GM19324 (cell line): Measurements from ENCODE around the gene BSND.
"Not testable (repeated sequence)": the region's sequence is repeated elsewhere in the genome, so short reads cannot be mapped to it uniquely, and the experiment has no call there.

Source experiments
- ATAC-seq: cut with Tn5 transposase; IDR thresholded peaks from one replicate; pipeline ENCODE4 v1.9.1; 2021; ENCODE audit warnings: mild to moderate bottlenecking, moderate library complexity; ENCODE audit not compliant: unreplicated experiment, low FRiP score

The BSND gene

DNA sequence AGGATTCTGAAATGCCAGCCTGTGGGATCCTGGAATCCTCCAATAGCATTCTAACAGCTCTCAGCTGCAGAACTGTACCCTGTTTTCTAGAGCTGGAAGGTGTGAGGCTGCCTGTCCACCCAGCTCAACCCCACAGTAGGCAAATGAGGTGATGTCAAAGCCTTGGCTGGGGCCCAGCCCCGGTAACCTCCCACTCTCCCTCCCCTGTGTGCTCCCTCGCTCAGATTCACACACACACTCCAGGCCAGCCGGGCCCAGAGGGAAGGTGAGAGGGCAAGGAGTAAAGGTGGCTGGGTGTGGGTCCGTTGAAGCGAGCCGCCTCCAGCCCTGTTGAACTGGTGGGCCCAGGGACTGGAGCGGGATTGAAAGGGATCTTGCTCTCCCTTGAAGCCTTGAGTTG is at the start of gene BSND:
Gene BSND (plus strand): TSS at position 257 of the 400 bp plus-strand sequence. CDS start 254 bp downstream, outside the sequence.
- peak; percentile 56 for ATAC-seq

DNA sequence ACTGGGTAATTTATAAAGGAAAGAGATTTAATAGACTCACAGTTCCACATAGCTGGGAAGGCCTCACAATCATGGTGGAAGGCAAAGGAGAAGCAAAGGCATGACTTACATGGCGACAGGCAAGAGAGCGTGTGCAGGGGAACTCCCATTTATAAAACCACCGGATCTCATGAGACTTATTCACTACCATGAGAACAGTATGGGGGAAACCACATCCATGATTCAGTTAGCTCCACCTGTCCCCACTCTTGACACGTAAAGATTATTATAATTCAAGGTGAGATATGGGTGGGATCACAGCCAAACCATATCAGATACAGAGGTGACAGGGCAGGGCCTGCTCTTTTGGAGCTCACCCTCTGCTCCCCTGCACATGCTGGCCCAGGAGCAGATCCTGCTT is 49.7 kb upstream of the BSND start:
- ATAC-seq, result no peak

DNA sequence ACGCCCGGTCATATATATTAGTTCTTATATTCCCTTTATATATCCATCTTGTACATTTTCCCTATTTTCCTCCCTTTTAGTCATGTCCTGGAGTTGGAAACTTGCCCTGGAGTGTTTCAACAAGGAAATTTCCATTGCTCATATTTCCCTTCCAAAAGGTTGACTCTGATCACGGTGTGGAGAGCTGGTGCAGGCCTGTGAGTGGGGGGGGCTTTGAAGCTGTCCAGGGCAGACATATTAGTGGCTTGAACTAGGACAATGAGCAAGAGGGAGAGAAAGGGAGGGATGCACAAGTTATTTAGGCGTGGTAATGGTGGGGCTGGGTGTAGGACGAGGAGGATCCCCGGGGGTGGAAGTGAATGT is 48.7 kb upstream of the BSND start:
- ATAC-seq, result no peak

GRCh38 chr1:54950369-54951163 is 48.2 kb upstream of the BSND start:
- no peak for ATAC-seq

DNA sequence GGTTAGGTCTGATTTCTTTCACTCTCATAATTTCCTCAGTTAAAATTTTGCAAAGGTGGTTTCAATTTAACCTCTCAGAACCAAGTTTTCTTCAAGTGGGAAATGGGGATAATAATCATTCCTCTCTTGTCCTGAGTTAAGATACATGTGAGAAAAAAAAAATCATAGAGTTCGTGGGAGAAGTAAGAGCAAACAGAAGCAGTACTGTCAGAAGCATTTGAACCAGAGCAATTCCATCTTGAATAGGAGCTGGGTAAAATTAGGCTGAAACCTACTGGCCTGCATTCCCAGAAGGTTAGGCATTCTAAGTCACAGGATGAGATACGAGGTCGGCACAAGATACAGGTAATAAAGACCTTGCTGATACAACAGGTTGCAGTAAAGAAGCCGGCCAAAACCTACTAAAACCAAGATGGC is 46.9 kb upstream of the BSND start:
- ATAC-seq, result no peak

DNA sequence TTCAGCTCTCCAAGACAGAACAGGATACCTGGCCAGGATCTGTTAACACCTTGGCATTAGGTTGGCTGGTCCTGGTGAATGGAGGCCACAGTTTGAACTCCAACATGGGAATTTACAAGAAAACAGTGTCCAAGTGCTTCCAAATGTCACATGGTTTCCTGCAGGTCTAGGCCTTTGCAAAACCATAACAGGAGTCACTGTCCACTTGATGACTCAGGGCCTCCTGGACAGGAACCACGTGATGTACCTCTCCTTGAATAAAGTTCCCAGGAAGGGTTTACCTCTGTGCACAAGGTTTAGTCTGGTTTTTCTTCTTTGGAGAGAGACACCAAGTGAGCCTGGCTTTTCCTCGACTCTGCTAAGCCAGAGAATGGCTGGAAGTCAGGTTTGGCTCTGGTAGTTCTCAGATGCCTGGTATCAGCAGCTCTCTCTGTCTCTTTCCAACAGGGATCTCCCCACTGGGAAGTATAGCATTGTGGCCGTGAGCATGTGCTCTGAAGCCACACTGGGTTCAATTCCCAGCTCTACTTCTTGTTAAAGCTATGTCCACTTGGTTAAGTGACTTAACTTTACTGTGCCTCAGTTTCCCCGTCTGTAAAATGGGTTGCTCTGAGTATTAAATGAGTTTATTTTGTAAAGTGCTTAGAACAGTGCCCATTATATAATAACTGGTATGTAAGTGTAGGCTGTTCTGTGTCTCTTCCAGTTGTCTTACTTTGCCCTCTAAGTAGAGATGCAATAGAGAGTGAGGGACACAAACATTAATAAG is 45.6 kb upstream of the BSND start:
- no peak for ATAC-seq

DNA sequence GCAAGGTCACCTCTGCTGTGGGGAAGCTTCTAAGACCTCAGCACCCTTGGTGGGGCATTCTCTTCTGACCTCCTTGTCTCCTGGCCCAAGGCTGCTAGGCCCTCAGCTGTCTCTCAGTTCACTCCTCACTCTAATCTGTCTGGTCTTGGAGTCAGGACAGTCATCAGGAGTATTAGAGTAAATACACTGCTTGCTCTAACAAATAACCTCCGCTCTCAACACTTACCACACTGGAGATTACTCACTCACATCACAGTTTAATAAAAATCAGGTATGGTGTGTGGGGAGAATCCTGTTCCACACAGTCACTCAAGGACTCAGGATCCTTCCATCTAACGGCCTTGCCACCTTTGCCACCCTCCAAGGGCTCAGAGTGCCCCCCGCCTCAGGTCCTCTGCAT is 44.9 kb upstream of the BSND start:
- no peak for ATAC-seq

DNA sequence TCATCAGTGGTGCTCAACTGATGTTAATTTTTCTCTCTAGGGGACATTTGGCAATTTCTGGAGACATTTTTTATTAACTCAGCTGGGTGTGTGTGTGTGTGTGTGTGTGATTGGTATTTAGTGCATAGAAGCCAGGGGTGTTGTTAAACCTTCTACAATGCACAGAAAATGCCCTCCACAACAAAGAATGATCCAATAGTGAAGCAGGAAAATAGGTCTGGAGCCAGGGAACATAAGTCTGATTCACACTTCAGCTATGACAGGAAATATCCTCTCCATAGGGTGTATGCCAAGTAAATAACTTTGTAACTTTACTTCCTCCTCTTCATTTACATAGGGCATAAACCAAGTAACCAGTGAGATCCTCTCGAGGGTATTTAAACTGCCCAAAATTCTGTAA is 43.4 kb upstream of the BSND start:
- no peak for ATAC-seq

DNA sequence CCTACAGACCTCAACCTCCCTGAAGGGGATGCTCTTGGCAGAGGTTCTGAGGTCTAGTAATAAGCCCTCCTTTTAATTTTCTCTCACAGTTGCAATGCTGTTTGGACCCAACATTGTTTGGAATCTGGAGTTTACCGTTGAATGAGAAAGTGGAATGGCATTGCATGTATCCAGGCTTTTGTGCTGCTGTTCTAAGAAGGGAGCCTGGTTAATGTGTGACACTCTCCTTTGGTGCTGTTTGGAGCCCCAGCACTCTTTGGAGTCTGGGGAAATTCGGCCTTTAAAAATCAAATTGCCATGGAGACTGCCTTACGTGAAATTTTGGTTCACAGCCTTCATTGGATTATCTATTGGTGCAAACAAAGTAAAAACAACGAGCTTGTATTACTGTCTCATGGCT is 42.0 kb upstream of the BSND start:
- ATAC-seq, result no peak

DNA sequence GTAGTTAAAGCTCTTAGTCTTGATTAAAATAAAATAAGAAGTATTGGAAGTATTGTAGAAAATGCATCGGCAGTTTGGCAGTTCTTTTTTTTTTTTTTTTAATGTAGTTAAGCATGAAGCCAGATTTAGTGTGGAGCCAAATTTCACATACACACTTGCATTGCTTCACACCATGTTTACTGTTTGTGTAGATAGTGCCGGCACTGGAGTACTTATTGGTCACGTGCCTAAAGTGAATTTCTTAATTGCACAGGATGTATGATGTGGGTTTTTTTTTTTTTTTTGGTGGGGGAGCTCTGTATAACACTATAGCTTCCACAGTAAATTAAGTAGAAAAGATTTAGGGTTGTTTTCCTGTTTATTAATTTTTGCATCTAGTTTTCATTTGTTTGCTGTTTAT is 39.5 kb upstream of the BSND start:
- no peak for ATAC-seq

DNA sequence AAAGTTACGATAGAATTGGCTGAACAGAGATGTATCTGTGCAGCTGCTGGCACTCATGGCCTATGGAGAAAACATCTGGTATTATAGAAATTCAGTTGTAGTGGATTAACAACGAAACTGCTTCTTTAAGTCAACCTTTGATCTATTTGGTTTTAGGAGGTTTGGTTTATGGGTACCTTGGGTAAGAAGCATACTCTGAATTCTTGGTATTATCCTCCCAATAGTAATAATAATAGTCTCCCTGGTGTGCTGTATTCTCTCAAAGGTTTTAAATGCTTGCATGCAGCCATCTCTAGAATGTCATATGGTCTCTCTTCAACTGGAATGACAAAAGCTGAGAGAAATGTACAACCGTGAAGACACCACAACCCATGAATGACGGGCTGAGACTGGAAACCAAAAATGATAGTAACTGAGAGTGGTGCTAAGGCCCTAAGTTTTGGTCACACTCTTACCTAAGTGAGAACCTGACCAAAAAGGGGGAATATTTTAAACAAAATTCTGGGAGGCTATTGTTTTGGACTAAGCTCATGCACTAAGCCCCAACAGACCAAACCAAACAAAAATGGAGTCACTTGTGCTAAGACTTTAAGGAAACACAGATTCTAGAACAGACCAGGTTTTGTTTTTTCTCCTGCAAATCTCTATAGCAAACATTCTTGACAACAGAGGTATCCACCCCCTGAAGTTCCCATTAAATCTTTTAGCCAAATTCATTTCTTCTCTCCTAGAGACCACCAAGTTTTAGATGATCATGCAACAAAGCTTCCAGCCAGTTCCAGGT is 35.9 kb upstream of the BSND start:
- no peak for ATAC-seq

- ATAC-seq, result not testable (repeated sequence)
These were observed 34.9 kb upstream of the BSND start for GRCh38 chr1:54963829-54964228.

- ATAC-seq, result no peak
These were observed 33.0 kb upstream of the BSND start for GRCh38 chr1:54965624-54966340.

DNA sequence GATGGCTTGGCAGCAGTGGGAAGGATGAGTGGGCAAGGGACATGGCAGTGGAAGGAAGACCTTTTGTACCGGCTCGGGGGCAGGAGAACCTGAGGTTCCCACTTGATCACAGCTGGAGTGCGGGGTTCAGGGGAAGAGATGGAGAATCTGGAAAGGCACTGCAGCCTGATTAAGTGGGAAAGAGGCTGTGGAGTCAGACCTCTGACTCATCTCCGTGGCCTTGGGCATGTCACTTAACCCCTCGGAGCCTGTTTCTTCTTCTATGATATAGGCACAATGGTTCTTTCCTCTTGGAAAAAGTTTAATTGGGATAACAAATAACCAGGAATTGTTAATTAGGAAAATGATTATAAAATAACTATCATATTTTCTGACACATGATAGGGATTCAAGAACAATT is 31.4 kb upstream of the BSND start:
- ATAC-seq, result no peak

- no peak for ATAC-seq
These were observed 30.2 kb upstream of the BSND start for GRCh38 chr1:54968551-54968950.

- no peak for ATAC-seq
These were observed 28.9 kb upstream of the BSND start for GRCh38 chr1:54969879-54970278.

DNA sequence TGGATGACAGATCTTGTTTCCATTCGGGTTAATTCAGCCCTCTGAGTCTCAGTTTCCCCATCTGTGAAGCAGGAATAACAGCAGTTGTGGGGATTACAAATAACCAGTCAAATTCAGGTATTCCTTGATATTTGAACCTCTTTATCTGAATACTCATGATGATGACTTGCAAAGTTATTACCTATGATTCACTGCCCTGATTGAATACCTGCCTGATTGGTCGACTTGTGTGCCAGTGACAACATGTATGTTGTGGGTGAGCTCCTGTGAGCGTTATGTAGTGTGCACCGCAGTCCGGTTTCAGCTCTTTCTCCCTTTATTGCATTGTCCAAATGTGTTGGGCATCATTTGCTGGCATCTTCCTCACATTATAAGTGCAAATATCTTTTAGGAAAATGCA is 27.8 kb upstream of the BSND start:
- no peak for ATAC-seq

- no peak for ATAC-seq
These were observed 27.4 kb upstream of the BSND start for GRCh38 chr1:54971317-54971791.

- ATAC-seq, result no peak
These were observed 26.3 kb upstream of the BSND start for GRCh38 chr1:54972436-54972835.

DNA sequence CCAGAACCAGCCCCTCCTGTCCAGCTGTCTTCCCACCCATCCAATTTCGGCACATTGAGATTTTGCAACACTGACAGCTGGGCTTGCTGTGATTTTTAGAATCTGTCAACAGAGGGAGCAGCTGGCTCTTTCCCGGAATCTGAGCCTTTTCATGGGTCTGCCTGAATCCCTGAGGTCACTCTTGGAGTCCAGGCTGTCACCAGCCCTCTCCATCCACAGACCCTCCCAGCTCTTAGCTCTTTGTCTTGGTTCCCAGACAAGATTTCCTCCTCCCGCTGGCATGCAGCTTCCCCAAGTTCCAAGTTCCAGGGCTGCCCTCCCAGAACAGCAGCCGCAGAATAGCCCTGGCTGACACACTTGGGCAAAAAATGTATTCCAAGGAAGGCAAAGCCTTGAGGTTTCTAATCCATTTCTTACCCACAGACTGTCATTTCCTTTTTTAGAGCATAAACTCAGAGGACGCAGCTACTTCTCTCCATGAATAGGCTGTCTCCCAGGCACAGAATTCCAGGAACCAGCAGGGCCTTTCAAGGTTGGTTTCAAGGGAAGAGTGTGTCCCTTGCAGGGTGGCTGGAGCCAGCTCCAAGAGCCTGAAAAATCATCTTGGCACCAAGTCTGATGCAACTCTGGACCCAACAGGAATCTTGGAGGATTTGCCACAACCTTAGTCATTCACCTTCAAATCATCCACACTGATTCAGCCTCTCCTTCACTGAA is 25.4 kb upstream of the BSND start:
- ATAC-seq, result no peak
